PC-9 (cell line): Measurements from ENCODE around the gene VAV2. TPM values are rescaled to one million over a fixed set of nuclear protein-coding genes. Genes with fewer than 3 reads are reported as not detected.

ENCODE experiments used
- BruUV-seq: library from RNA; stranded (reverse); fragments of 400-500 nt; replicated peaks from 2 replicates; lab custom pipeline; 2021; lab: Mats Ljungman, UMichigan
- CTCF ChIA-PET: fragments of 300-600 bp; sonication (Branson Sonifier 250); formaldehyde crosslinking; loops from one replicate; lab custom pipeline; 2022; ENCODE audit warnings: antibody characterized with exemption; lab: Charles Lee
- POLR2A ChIA-PET: fragments of 300-600 bp; sonication (Branson Sonifier 250); formaldehyde crosslinking; loops from one replicate; lab custom pipeline; 2022; ENCODE audit warnings: antibody characterized with exemption; ENCODE audit not compliant: unreplicated experiment; lab: Charles Lee
- DNase-seq, 2 experiments: peaks; one replicate each; pipeline versions ENCODE4 v3.0.0 to v3.0.0-alpha.2; 2015 to 2022; ENCODE audit warnings: mixed read lengths in 1 of 2
- H2AFZ ChIP-seq: fragments of 200-600 bp; sonication (generic); 2 replicates; pipeline ENCODE4 v1.8.1; 2017; ENCODE audit warnings: antibody characterized with exemption
- H3F3A ChIP-seq: fragments of 200-600 bp; sonication (generic); 2 replicates; pipeline ENCODE4 v1.8.1; 2017; ENCODE audit warnings: antibody characterized with exemption, mild to moderate bottlenecking, low read depth; ENCODE audit not compliant: insufficient read depth
- H3K27ac ChIP-seq: fragments of 200-600 bp; sonication (generic); 2 replicates; pipeline ENCODE4 v1.6.1; 2016; ENCODE audit warnings: mixed run types
- H3K27me3 ChIP-seq: fragments of 200-600 bp; sonication (generic); 2 replicates; pipeline ENCODE4 v1.6.1; 2016; ENCODE audit warnings: low read depth, mixed run types; ENCODE audit not compliant: insufficient read depth
- H3K36me3 ChIP-seq: fragments of 200-600 bp; sonication (generic); 2 replicates; pipeline ENCODE4 v1.6.1; 2016; ENCODE audit warnings: low read depth, mixed run types
- H3K4me1 ChIP-seq: fragments of 200-600 bp; sonication (generic); replicated peaks from 2 replicates; pipeline ENCODE4 v1.6.1; 2016; ENCODE audit warnings: mixed run types; ENCODE audit not compliant: insufficient read depth
- H3K4me2 ChIP-seq: fragments of 200-600 bp; sonication (generic); 2 replicates; pipeline ENCODE4 v1.6.1; 2017; ENCODE audit warnings: mixed run types
- H3K4me3 ChIP-seq: fragments of 200-600 bp; sonication (generic); 2 replicates; pipeline ENCODE4 v1.6.1; 2016; ENCODE audit warnings: mixed run types
- H3K79me2 ChIP-seq: fragments of 200-600 bp; sonication (generic); 2 replicates; pipeline ENCODE4 v1.6.1; 2017; ENCODE audit warnings: low read depth, mixed run types
- H3K9me2 ChIP-seq: fragments of 200-600 bp; sonication (generic); 2 replicates; pipeline ENCODE4 v1.8.1; 2017; ENCODE audit warnings: mild to moderate bottlenecking; ENCODE audit not compliant: insufficient read depth
- H3K9me3 ChIP-seq: fragments of 200-600 bp; sonication (generic); 2 replicates; pipeline ENCODE4 v1.8.1; 2016; ENCODE audit warnings: low read depth; ENCODE audit not compliant: insufficient read depth
- H4K20me1 ChIP-seq: fragments of 200-600 bp; sonication (generic); 2 replicates; pipeline ENCODE4 v1.8.1; 2017; ENCODE audit not compliant: insufficient read depth
- CTCF ChIP-seq: fragments of 200-600 bp; sonication (generic); conservative IDR thresholded peaks from 2 replicates; pipeline ENCODE4 v1.6.1; 2017; ENCODE audit warnings: mixed run types, antibody characterized with exemption, mild to moderate bottlenecking, moderate library complexity
- EZH2 ChIP-seq: fragments of 200-600 bp; sonication (generic); IDR thresholded peaks from 2 replicates; pipeline ENCODE4 v1.8.0; 2017; ENCODE audit warnings: antibody characterized with exemption, low read depth
- intact Hi-C: fragments of 100-400 bp; cut with micrococcal nuclease; formaldehyde crosslinking; loops from one replicate; pipeline ENCODE4 v1.10.0; 2022; ENCODE audit not compliant: unreplicated experiment
- total RNA-seq: library from RNA; stranded (reverse); gene quantifications from 2 replicates; pipeline ENCODE4 v1.2.3, GENCODE V29; 2021

Gene VAV2
- total RNA-seq, 1 experiment from 2014 or later, result 36.5 TPM

GRCh38 chr9:133725886-133726285 is 266.2 kb downstream of the VAV2 start:
- no peaks in the 10 kb centered on the region for H3K9me2 ChIP-seq
- POLR2A ChIA-PET, result no interaction called here
- DNase-seq, result no peak
- TF ChIP-seq EZH2 (no peak), CTCF (no peak)
- no peak overlapping the region for H3K27ac ChIP-seq
- H3K4me2 ChIP-seq, result no peak overlapping the region
- intact Hi-C loops, result loop anchor here (1.0 kb wide), 2 partner anchors 193 to 319 kb away; no protein-coding TSS in a partner anchor
- no peaks in the 10 kb centered on the region for H4K20me1 ChIP-seq
- H3K79me2 ChIP-seq, result no peaks in the 10 kb centered on the region
- H2AFZ ChIP-seq, result no peak overlapping the region
- CTCF ChIA-PET, result no interaction called here
- no TSS peak for BruUV-seq
- H3K27me3 ChIP-seq, result peaks cover 96% of the 10 kb centered on the region
- H3K4me3 ChIP-seq, result no peak overlapping the region
- no peaks in the 10 kb centered on the region for H3K4me1 ChIP-seq
- H3K9me3 ChIP-seq, result no peaks in the 10 kb centered on the region
- H3F3A ChIP-seq, result no peaks in the 10 kb centered on the region
- H3K36me3 ChIP-seq, result no peaks in the 10 kb centered on the region

- no peaks in the 10 kb centered on the region for H3K36me3 ChIP-seq
- POLR2A ChIA-PET, result no interaction called here
- H3K4me2 ChIP-seq, result no peak overlapping the region
- no peaks in the 10 kb centered on the region for H3K79me2 ChIP-seq
- no peak overlapping the region for H2AFZ ChIP-seq
- H3K9me3 ChIP-seq, result no peaks in the 10 kb centered on the region
- no peaks in the 10 kb centered on the region; the same call in 1 of the 2 replicates for H4K20me1 ChIP-seq
- H3K4me3 ChIP-seq, result no peak overlapping the region
- no peak for TF ChIP-seq EZH2
- no peak for TF ChIP-seq CTCF
- H3K27ac ChIP-seq, result no peak overlapping the region
- H3K4me1 ChIP-seq, result no peaks in the 10 kb centered on the region
- peaks cover 79% of the 10 kb centered on the region for H3K27me3 ChIP-seq
- CTCF ChIA-PET, result no interaction called here
- intact Hi-C loops, result no loop called here
- H3K9me2 ChIP-seq, result no peaks in the 10 kb centered on the region
- H3F3A ChIP-seq, result no peaks in the 10 kb centered on the region
- DNase-seq, result no peak
- BruUV-seq, result no TSS peak
These were observed 273.4 kb downstream of the VAV2 start for GRCh38 chr9:133718563-133719315.

GRCh38 chr9:133717113-133718031 is 274.8 kb downstream of the VAV2 start:
- intact Hi-C loops, result no loop called here
- H3K27ac ChIP-seq, result no peak overlapping the region
- H3K79me2 ChIP-seq, result no peaks in the 10 kb centered on the region
- TF ChIP-seq CTCF, result no peak
- TF ChIP-seq EZH2, result no peak
- no peak overlapping the region for H3K4me2 ChIP-seq
- BruUV-seq, result no TSS peak
- ChIA-PET POLR2A (no interaction called here), CTCF (no interaction called here)
- H4K20me1 ChIP-seq, result no peaks in the 10 kb centered on the region; the same call in 1 of the 2 replicates
- H3K4me1 ChIP-seq, result no peaks in the 10 kb centered on the region
- H3K9me3 ChIP-seq, result no peaks in the 10 kb centered on the region
- no peaks in the 10 kb centered on the region for H3K36me3 ChIP-seq
- H3K9me2 ChIP-seq, result no peaks in the 10 kb centered on the region
- H3F3A ChIP-seq, result no peaks in the 10 kb centered on the region
- H3K4me3 ChIP-seq, result no peak overlapping the region
- no peak overlapping the region for H2AFZ ChIP-seq
- H3K27me3 ChIP-seq, result peaks cover 69% of the 10 kb centered on the region
- DNase-seq, result no peak
